ENCODE measurements around the gene EPHB3. TPM values are rescaled to one million over a fixed set of nuclear protein-coding genes. Genes with fewer than 3 reads are reported as not detected.

The EPHB3 gene
- not detected in 2 replicates for total RNA-seq (2014; rRNA removed; shearing (Covaris generic))
- not detected in 2 replicates for polyA plus RNA-seq (2014; cell fraction: nucleus; rRNA removed)

DNA sequence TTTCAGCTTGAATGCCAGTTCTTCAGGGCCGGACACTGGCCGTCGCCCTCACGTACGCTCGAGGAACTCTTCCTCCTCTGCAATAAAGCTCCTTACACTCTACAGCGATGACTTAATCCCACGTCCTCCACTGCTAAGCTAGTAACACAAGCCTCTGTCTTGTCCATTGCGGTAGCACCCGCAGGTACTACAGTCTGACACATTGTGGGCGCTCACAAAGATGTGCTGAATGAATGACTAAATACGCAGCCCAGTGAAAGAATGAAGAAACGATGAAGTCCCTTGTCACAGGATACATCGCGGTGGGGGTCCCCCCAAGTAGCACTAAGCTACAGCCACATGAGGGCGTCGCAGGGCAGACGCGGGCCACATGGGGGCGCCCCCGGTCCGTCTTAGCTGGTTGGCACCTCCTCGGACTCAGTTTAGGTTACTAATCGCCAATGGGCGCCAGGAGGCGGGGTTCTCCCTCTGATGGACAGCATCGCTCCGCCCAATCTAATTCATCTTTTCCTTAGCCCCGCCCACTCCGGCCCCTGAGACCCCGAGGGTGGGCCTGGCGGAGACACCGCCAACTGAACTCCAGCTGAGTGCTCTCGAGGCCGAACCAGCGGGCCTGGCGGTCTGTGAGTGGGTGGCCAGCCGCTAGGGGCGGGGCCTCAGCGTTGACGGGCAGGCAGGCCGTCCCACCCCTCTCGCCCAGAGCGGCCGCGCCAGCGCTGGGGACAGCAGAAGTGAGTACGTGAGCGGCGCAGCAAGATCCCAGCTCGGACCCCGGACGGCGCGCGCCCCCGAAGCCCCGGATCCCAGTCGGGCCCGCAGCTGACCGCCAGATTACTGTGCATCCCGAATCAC is at the start of gene EPHB3:
EPHB3 (plus strand) TSS at position 725 of the 852 bp plus-strand sequence. CDS start 451 bp downstream, outside the sequence.
- peak; percentile 94 for DNase-seq (ENCODE audit: extremely low read depth, low read depth)

DNA sequence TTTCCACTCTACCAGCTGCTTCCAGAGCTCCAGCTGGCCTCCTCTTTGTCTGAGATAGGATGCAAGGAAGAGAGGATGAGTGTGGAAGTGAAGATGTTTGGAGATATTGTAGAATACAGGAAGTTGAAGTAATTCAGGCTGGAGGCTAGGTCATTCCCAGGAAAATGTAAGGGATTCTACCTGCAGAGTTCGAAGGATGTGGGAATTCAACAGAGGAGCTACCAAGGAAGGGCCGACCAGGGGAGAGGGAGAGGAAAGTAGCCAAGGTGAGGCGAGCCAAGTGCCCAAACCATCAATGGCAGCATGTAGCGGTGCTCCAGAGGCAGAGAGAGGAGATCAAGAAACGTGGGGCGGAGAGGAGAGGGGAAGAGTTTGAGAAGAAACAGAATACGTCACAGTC is 49.0 kb upstream of the EPHB3 start:
- no peak for DNase-seq (ENCODE audit: extremely low read depth, low read depth)

DNA sequence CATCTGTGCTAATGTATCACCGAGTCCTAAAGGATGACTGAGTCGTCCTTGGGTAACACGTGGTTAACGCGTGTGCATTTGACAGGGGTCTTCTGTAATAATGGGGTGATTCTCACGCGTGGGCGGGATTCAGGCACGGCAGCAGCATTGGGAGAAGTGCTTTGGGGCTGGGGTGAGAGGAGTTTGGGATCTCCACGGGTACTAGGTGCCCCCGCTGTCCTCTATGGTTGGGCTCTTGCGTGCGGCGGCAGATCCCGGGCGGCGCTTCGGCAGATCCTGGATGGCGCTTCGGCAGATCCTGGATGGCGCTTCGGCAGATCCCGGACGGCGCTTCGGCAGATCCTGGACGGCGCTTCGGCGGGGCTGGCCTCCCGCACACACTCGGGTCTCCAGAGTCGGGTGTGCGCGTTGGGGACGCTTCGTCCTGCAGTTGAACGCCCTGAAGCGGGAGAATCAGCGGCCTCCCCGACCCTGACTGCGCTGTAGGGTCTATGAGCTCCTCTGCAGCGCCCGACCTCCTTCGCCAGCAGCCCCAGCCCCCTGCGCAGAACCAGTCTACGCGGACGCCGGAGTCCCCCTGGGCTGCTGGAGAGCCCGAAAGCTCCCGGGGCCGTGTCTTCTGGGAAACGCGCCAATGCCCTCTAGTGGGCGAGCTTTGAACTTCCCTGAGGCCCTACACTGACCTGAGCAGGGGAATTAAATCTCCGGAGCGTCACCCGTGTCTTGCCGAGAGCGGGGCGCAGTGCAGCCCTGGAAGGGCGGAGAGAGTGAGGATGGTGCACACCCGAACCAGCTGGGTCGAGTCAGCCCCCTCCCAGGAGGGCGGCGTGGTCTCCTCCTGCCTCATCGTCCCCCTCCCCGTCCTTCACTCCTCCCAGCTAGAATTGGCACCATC is 48.1 kb upstream of the EPHB3 start:
- peak; percentile 66 for DNase-seq (ENCODE audit: extremely low read depth, low read depth)

DNA sequence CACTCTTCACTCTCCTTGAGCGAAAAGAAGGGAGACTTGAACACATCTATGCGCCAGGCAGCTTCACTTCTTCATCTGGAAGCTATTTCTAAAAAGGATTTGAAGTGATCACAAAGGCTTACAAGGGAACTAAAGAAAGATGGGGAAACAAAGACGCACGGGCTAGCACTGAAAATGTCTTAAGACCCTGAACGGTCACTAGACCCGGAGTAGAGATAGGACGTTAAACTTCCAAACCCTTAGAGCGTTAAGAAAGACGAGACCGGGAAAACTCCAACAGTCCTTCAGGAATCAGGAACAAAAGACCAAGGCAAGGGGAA is 47.5 kb upstream of the EPHB3 start:
- no peak for DNase-seq (ENCODE audit: extremely low read depth, low read depth)

DNA sequence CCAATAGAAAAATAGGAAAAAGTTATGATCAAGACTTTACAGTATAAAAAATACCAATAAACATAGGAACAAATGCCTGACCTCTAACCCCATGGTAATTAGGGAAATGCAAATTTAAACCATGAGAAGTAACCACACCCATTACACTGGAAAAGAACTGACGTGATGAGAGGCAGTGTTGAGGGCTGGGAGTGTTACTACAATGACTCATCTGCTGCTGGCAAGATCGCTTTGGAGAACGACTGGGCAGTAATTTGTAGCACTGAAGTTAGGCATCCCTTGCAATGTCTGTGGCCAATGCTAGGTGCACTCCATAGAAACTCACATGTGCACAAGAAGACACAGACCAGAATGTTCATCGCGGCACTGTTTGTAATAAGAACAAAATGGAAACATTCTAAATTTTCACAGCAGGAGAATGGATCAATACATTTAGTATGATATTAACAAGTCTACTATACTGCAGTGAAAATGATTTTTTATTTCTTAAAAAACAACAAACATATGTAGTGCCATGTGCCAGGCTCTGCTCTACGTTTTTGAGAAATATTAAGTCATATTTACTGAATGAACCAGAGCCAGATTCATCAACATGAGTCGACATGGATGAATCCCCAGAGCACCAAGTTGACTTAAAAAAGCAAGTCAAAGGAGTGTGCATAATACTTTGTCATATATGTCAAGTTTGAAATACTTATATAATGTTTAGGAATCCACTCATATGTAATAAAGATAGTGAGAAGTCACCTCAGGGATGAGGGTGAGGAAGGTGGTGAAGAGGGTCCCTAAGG is 37.6 kb upstream of the EPHB3 start:
- no peak for DNase-seq (ENCODE audit: extremely low read depth, low read depth)

DNA sequence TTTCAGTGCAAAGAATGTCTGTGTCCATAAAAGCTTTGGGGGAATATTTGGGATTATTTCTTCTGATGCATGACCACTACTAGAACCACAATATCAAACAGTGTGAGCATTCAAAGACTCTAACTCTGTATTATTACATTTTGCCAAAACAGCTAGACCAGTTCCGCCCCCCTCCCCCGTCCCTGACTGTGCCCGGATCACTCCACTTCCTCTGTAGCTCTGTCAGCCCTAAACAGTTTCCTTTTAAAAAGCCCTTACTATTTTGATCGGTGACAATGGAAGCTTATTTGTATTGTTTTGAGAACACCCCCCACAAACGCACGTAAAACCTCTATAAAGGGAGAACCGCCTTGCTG is 36.6 kb upstream of the EPHB3 start:
- DNase-seq (ENCODE audit: extremely low read depth, low read depth) = no peak

DNA sequence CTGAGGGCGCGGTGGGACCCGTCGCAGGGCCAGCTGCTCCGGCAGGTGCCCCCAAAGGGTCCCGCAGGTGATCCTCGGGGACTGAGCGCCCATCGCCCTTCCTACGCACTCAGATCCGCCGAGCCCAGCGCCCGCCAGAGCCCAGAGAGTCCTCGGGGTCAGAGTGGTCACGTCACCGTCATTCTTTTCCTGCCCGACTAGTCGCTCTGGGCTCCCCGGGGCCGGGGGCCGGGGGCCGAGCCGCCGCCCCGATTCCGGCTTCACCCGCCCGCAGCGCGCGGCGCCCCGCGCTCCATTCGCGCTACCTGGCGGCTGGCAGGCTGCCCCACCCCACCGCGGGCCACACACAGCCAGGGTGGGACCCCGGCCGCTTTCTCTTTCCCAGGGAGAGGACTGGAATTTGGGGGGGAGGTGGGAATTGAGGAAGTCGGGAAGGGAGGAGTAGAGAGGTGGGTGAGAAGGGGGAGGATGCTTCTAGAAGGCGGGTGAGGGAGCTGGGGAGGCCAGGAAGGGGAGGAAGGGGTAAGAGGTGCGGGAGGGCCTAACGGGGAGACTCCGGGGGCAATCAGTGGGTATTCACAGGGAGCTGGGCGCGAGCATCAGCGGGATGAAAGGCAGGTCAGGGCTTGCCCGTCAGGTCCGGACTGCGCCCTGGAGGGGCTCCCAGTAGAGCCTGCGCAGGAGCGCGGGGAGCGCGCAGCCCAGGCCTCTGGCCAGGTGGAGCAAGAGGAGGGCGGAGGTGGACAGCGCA is 36.1 kb upstream of the EPHB3 start:
- no peak for DNase-seq (ENCODE audit: extremely low read depth, low read depth)

DNA sequence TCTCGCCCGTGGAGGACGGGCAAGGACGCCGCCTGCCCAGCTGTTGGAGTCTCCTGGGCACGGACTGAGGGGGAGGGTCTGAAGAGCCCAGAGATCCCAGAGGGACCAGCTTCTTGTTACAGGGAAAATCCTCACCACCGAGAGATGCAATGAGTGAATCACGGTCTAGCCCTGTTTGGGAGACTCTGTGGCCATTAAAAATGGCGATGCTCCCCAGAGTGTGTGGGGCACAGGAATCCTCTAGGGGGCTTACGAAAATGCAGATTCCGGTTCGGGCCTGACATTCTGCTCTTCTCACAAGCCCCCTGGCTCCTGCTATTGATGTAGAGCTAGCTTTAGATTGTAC is 35.5 kb upstream of the EPHB3 start:
- DNase-seq (ENCODE audit: extremely low read depth, low read depth) = no peak

DNA sequence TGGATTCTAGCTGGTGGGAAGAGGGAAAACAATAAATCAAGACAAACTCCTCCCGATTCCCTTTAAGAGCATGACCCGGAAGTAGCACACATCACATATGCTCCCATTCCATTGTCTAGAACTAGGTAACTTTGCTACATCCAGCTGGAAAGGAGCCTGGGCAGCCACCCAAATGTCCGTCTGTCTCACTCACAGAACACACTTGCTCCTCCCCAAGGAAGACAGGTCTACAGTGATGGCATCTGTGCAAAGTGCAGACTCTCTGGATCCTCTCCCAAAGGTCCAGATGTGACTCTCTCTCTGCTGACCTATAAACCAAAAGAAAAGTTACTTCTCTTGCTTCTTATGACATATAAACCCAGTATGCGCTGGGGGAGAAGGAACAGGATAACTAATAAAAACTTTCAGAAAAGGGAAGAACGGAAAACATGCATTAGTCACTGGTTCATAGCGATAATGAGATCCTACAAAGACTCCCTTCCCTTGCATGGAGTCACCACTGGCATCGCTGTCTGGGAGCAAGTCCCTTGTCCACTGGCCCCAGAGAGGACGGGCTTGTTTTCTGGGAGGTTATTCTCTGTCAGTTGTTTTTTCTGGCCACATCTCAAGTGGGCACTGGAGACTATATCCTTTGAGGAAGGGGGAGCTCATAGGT is 29.8 kb upstream of the EPHB3 start:
- DNase-seq (ENCODE audit: extremely low read depth, low read depth) = no peak

DNA sequence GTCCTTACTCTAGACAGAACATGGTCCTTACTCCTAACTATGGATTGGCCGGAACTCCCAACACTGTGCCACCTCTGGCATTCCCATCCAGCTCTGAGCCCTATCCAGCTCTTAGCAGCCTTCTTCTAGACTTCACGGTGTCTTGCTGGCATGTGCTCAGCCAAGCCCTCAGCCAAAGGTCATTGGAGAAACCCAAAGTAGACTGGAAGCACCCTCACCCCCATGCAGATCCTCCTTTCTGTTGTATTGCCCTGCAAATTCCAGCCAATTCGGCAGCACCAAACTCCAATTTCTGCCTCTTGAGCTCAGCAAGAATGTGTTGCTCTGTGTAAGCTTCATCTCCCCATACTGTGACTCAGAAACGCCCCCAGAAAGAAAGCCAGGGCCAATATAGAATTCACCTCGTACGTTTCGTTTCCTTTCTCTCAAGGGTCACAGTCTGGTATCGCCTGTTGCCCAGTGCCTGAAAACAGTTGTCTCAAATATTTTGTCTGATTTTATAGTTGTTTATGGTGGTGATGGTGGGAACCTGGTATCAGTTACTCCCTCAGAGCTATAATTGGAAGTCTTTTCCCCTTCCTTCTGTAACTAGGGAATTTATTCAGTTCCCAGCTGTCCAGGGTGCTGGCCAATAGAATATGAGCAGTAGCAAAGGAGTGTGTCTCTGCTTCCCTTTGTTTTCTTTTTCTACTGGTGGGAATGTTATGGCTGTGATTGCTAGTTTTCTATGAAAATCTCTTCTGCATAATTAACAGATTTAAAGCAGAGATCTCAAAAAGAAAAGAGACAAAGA is 28.4 kb upstream of the EPHB3 start:
- DNase-seq (ENCODE audit: extremely low read depth, low read depth) = no peak

DNA sequence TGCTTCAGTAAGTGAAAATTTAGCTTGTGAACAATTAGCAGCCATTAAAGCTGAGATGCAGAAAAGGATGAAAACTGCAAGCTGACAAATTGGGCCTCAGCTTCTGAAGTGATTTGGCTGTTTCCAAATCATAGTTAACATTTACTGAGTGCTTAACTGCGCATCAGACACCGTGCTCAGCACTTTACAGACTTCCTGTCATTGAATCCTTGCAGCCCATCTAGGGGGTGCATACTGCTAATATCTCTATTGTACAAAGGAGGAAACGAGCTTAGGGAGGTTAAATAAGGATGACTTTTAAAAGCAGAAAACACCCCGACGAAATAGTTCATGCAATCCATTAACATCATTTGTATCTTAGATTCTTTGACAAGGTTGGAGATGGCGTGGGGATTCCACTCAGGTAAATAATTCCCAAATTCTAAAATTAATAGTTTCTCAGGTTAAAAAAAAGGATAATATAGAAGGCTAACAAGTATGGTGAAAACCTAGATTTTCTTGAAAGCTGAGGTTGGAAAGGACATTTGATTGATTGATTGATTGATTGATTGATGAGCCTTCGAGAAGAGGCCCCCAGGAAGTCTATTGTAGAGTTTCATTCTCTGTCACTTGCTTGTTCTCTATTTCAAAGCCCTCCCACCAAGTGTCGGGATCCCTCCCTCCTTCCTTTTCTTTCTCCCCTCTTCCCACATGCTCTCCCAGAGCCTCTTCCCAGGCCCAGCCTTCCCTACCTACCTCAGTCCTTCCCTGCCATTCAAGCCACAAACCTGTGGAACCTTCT is 23.5 kb upstream of the EPHB3 start:
- DNase-seq (ENCODE audit: extremely low read depth, low read depth) = no peak

DNA sequence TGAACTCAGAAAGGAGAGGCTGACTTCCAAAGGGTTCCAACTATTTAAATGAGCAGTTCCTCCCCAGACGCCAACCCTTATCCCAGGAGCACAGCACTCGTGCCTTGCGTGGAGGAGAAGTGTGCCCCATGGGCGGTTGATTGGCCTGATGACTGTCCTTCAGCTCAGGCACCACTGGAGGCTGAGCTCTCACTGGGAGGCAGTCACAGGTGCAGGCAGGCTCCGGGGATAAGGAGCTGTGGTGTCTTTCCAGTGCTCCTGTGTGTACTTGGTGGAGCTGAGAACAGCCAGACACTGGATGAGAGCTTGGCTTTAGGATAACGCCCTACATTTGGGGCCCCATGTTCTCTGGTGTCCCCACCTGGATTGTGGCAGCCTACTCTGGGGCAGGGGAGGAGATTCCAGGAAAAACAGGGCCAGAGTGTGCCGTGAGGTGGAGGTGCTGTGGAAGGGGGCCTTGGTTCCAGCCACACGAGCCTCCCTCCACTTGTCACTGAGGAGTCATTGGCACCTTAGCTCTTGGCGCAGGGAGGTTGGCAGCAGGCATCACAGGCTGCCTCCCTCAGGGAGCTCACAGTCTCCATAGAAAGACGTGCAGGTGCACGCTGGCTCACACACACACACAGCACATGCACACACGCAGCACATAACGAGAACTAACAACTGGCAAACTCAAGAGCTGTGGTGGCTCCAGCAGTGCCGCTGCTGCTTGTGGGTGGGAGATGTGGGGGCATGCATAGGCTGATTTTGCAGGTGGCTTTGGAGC is 22.7 kb upstream of the EPHB3 start:
- DNase-seq (ENCODE audit: extremely low read depth, low read depth) = no peak

DNA sequence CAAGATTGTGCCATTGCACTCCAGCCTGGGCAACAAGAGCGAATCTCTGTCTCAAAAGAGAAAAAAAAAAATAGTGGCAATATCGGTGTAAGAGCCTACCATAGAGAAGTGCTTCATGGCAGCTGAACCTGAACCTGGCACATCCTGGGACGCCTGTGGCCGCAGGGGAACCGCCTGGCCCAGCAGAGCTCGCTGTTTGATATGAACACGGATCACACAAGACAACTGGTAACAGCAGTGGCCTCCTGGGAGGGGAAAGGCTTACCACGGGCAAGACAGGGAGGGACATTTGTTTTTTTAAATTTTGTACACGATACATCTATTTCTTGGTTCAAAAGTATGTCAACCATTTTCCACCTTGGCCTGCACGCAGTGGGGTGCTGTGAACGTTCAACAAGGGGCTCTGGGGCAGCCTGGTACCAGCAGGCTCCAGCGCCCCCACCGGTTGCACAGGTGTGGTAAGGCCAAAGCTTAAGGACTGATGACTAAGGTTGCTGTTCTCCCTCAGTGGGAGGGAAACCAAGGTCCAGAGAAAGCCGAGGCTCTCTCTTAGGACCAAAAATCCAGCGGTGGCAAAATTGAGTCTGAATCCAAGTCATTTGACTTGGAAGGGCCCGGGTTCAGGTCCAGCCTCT is 21.7 kb upstream of the EPHB3 start:
- DNase-seq (ENCODE audit: extremely low read depth, low read depth) = no peak

DNA sequence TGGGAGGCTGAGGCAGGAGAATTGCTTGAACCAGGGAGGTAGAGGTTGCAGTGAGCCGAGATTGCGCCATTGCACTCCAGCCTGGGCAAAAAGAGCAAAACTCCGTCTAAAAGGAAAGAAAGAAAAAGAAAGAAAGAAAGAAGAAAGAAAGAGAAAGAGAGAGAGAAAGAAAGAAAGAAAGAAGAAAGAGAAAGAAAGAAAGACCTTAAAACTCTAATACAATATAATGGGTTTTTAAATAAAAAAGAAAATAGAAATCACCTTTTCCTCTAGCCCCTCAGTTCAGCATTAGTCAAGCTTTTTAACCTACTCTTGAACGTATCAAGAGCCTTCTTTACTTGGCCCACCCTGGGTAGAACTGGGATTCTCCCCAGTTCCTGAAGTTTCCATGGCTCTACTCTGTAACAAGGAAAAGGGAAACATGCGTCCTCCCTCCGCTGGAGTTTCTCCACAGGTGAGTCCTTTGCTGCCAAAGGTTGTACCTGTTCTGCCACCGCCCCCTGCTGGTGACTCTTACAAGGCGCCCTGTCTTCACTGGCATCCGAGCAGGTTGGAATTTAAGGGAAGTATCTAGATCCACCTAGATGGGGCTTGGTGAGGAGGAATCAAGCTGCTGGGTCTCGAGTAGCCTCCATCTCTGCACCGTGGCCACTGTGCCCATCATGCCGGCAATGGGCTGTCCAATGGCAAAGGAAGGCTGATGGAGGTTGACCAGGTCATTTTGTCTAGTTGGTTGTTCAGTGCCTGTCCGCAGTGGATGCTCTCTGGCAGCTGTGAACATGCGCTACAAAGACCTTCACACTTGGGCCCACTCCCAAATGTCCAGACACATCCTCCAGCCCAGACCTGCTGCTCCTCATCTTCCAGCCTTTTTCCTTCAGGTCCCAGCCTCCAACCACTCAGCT is 20.6 kb upstream of the EPHB3 start:
- DNase-seq (ENCODE audit: extremely low read depth, low read depth) = peak; percentile 15

DNA sequence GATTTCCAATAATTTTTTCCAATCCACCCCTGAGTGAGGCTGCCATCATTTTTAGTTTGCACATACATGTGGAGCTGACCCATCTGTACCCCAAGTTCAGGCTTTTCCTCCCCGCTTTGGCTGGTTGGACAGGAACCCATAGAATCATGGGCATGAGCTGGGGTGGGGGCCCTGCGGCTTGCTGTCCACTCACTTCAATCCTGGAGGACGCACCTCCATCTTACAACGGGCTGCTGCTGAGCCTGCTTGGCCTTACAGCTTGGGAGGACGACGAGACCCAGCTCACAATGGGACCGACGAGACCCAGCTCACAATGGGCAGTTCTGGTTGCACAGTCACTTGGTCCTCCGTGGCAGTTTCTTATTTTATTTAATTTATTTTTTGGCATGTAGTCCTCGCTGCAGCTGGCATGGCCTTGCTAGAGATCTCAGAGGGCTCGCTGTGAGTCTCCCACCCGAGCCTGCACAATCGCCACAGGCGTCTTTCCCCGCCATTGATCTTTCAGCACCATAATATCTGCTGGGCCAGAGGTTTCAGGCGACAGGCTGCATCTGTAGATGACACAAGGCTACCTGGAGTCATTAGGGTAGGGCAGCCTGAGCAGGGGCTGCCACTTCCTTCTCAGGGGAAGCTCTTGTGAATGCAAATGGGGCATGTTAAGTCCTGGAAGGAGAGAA is 19.6 kb upstream of the EPHB3 start:
- no peak for DNase-seq (ENCODE audit: extremely low read depth, low read depth)

All from NCI-H460 (cell line).